DMS 273 (cell line): ENCODE measurements around the gene PMPCA.

Experiments
- DNase-seq: peaks from one replicate; lab custom pipeline; 2025; ENCODE audit not compliant: unreplicated experiment; lab: John Stamatoyannopoulos, UW

PMPCA gene, protein sequence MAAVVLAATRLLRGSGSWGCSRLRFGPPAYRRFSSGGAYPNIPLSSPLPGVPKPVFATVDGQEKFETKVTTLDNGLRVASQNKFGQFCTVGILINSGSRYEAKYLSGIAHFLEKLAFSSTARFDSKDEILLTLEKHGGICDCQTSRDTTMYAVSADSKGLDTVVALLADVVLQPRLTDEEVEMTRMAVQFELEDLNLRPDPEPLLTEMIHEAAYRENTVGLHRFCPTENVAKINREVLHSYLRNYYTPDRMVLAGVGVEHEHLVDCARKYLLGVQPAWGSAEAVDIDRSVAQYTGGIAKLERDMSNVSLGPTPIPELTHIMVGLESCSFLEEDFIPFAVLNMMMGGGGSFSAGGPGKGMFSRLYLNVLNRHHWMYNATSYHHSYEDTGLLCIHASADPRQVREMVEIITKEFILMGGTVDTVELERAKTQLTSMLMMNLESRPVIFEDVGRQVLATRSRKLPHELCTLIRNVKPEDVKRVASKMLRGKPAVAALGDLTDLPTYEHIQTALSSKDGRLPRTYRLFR

DNA sequence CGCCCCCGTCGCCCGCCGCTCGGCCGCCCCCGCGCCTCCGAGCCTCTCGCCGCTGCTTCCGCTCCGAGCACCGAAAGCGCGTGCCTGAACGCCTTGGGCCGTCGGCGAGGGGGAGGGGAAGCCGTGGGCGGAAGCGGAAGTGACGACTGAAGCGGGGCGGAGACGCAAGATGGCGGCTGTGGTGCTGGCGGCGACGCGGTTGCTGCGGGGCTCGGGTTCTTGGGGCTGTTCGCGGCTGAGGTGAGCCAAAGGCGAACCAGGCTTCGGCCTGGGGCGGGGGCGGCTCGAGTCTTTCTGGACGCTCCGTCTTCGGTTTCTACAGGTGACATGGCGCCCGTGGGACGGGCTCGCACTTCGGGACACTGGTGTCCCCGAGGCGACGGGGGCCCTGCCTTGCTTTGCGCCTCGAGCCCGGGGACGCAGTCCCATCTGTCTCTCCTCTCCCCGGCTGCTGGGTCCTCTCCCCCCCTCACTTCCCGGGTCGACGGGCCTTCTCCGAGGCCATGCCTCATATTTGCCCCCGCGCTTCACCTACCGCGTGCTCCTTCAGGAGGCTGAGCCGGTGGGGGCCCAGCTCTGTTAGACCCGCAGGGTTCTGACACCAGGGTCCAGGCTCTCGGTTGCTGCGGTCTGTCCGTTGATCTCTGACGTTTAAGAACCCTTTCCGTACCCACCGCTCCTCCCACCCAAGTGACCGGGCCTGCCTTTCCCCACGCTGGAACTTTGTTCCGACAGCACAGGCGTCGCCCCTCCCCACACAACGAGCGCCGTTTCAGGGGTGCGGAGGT lies at the start of gene PMPCA, which contains the start of gene ENTR1:
Gene PMPCA (plus strand): TSS at position 159 of the 788 bp plus-strand sequence. CDS start 11 bp downstream, at position 170.
Gene ENTR1 (minus strand): TSS at position 115 of the 788 bp plus-strand sequence. CDS start 217 bp downstream, outside the sequence.
- peak; percentile 95 for DNase-seq

DNA sequence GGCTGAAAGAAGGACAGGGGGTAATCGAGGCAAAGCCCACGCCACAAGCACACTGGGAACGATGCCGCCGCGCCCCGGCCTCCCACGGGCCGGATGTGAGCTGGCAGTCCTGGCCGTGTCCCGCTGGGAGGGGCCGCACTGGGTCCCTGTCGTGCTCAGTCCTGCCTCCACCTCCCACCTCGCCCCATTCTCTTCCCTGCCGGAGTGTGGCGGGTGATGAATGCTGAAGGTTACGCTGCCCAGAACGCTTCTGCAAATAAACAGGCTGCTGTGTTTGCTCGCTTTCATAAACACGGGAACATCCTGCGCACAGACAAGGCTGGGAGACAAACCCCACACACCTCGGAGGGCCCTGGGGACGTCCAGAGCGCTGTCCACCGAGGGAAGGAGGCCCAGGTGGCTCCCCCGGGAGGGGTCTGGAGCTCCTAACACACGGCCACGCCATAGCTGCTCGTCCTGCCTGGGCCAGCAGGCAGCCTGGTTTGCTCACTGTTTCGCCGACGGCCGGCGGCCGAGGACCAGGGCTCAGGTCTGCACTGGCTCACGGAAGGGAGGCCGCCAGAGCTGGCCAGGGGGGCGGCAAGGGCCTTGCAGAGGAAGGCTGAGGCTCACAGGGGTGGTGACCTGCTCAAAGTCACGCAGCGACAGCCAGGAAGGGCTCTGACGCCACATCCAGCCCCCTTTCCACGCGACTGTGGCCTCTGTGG lies 49.3 kb upstream of the PMPCA start:
- no peak for DNase-seq

DNA sequence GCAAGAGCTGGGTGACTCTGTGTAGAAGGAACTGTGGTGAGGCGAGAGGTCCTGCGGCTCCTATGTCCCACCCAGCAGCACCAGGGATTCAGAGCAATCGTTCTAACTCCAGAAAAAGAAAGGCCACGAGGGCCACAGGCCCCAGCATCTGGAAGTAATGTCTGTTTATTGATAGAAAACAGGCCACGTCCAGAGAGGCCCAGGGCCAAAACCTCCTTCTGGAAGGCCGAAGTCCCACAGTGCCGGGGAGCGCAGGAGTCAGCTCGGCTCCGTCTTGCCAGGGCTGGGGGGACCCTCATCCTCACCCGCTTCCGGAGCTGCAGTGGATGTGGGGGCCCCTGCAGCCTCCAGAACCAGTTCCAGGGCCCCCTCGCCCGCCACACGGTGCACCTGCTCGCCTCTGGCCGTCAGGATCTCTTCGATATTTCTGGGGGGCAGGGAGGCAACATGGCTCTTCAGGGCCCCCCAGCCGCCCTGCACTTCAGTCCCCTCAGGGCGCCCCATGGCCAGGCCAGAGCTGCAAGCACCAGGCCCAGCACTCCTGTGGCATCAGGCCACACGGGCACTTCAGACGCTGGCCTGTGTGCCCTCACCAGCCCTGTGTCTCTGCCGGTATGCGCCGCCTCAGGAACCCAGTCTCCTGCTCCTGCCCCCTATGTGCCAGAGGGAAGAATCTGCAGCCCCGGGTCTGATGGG lies 48.6 kb upstream of the PMPCA start:
- no peak for DNase-seq

DNA sequence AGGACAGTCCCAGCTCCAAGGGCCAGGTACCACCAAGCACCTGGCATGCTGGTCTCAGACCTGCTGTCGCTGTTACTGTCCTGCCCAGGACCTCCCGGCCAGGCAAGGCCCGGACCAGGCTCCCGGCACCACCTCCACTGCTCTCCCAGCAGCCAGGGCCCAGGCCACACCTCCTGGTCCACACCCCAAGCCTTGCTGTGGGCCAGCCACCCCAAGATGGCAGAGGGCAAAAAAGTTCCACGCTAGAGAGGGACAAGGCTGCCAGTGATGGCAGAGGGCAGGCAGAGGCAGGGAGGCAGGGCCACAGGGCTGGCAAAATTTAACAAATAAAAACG lies 48.0 kb upstream of the PMPCA start:
- DNase-seq = no peak

DNA sequence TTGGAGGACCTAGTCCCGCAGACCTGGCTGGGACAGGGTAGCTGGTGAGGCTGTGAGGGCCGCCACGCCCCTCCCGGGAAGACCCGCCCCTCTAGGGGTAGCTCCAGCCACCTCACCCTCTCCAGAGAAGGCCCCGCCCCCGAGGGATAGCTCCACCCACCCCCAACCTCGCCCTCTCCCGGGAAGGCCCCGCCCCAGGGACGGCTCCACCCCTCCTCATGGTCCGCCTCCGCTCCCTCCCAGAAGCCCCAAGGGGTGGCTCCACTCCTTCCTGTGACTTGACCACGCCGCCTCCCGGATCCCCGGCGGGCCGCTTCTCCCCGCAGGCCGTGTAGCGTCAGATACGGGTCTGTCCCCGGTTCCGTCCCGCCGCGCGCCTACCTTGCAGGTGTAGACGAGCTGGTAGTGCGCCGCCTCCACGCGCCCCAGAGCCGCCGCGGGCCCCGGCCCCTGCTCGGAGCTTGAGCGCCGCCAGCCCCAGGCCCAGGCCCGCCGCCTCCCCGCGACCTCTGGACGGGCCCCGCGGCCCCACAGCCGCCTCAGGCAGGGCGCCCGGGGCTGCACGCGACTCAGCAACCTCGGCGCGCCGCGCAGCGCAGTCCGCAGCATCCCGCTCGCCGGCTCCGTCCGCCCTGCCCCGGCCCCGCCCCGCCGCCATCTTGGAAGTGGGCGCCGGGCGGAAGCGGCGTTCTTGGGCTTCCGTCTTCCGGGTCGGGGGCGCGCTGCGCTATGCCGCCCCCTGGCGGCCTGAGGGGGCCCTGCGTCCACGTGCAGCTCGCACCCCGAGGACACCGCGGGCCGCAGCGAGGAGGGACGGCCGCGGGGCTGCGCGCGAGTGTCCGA lies 47.1 kb upstream of the PMPCA start, which contains the start of gene DNLZ:
Gene DNLZ (minus strand): TSS at position 639 of the 843 bp plus-strand sequence. CDS start 30 bp downstream, at position 609.
- DNase-seq = peak; percentile 95

DNA sequence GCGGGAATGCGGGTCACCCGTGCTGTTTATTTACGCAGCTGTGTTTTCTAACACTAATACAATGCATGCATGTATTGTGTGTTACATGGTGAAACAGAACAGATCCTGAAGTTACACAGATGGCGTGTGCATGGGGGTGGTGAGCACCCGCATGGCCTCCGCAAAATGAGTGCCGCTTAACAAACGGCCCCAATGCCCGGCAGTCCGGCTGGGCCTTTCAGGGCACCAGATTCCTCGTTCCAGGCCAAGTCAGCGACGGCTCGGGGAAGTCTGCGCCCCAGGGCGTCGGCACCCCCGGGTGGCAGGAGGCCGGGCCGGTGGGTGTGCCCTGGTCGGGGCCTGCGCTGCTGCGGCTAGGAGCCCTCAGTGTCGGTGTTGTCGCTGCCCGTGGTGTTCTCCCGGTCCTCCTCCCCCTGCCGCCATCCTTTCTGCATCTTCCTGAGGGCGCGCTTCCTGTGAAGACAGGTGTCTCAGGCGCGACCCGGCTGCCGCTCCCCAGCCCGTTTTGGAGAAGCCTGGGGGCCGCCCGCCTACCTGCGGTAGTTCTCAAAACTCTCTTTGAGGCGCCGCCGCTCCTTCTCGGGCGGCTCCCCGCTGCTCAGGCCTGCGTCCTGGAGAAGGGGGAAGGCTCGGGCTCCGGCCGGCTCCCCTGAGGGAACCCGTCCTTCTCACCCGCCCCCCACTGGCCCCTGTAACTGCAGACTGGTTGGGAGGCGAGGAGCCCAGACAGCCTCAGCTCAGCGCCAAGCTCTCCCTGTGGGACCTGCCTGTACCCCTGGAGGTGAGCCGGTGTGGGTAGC lies 46.3 kb upstream of the PMPCA start:
- DNase-seq = no peak

DNA sequence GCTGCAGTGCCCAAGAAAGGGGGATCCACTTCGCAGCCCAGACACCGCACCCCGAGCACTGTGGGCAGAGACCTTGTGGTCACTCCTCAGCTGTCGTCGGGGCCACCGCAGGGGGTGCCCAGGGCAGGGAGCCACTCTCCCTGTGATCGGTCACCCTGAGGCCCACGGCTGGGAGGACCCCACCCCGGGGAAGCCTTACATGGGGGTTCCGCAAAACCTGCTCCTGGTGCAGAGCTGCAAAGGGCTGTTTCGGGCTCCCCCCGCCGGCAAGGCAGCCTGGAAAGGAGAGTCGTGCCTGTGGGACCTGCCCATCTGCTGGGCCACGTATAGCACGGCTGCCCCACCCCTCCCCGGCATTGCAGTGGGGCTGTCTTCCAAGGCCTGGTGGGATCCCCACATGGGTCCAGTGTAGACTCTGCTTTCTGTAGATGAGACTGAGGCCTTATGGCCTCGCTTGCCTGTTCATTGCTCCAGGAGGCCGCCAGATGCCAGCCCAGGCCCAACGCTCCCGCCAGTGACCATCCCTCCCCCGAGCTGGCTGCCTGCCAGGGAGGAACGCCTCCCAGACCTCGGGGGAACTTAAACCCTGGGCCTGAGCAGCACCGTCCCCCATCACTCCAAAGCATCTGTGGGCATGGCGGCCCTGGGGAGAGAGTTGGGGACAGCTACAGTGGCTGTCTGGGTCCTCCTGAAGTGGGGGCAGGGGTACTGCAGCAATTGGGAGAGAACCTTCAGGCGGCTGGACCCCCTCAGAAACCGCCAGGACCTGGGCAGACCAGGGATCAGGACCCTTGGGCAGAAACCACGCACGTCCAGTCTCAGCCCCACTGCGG lies 45.3 kb upstream of the PMPCA start:
- DNase-seq = peak; percentile 94

DNA sequence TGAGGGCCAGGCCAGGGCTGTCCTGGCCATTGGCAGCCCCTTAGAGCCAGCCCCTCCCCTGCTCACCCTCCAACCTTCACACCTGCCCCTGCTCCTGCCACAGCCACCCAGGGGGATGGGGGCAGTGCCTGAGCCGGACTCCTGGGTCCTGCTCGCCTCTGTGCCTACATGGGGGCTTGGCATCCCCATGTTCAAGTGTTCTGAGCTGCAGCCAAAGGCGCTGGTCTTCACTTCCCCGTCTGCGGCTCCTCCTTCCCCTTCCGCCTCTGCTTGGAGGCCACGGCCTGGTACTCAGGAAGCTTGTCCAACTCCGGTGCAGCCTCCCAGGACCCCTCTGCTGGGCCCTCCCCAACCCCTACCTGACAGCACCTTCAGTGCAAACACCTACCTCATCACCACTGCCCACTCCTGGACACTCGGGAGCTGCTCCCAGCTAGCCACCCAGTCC lies 44.7 kb upstream of the PMPCA start:
- no peak for DNase-seq

DNA sequence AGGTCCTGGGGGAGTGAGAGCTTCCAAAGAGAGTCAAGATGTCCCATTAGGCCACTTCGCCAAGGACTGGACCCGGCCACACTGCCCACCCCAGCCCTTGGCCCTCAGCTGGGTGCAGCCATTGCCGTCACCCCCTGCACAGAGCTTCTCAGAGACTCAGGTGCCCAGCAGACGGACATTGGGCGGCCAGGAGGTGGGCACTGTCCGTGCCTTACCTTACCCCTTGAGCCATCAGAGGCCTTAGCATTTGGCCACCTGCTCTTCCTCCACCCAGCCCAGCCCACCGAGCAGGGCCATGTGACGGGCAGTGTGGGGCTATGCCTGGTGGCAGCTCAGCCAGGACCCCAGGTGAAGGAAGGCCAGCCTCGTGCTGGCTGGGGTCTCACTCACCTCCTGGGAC lies 43.6 kb upstream of the PMPCA start:
- no peak for DNase-seq

DNA sequence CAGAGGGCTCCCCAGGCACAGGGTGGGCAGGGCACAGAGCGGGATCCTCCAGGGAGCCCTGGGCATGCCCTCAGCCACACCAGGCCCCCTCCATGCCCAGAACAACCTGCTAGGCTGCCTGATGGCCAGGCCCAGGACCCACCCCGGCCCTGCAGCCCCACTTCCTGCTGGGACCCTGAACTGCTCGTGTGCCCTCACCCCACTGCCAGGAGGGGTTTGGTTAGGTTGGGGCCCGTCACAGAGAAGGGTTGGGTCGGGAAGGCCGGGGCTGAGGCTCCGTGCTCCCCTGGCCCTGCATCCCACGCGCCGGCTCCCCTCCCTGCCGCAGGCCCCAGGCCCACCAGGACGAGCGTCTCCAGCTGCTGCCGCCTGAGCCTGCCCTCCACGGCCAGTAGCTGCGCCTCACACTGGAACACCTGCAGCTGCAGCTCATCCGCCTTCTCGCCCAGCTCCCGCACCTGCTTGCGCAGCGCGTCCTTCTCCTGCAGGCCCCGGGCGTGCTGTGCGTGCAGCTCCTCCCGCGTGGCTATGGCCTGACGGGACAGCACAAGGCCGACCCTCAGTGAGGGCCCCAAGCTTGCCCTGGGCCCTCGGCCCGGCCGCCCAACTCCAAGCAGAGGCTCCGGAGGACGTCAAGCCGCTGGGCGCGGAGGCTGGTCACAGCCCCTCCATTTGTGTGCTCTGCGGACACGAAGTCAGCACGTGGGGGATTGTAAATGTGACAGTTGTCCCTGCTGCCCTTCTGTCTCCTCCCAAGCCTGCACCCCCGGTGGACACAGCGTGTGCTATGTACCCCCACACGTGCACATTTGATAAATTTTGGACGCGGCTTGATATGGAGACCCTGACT lies 42.9 kb upstream of the PMPCA start:
- no peak for DNase-seq

DNA sequence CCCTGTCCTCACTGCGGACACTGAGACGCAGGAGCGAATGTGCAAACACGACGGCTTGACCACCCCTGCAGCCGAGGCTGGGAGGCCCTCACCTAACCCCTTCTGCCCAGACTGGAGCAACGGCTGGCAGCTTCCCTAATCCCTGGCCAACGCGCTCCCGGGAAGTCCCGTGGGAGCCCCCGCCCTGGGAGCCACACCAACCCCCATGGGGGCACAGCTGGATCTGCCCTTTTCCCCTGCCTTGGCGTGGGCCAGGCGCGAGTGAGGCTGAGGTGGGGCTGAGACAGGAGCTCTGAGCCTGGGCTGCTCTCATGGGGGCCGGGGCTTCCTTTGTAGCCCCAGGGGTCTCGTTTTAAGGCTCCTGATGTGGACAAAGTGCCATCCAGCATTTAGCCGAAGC lies 42.3 kb upstream of the PMPCA start:
- no peak for DNase-seq

DNA sequence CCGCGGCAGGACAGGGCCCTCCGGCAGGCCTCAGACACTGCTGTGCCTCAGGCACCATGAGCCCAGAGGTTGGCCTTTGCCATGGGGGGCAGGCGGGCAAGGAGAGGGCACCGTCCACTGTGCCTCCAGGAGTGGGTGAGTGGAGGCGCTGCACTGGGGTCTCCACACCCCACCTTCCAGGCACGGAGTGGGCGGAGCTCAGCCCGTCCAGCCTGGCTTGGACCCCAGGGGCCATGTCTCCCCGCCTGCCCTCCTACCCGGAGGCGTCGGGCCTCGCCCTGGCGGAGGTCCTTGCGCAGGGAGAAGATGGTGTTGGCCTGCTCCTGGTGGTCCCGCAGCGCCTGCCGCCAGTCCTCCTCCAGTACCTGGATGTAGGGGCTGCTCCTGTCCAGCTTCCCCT lies 40.4 kb upstream of the PMPCA start:
- DNase-seq = no peak

DNA sequence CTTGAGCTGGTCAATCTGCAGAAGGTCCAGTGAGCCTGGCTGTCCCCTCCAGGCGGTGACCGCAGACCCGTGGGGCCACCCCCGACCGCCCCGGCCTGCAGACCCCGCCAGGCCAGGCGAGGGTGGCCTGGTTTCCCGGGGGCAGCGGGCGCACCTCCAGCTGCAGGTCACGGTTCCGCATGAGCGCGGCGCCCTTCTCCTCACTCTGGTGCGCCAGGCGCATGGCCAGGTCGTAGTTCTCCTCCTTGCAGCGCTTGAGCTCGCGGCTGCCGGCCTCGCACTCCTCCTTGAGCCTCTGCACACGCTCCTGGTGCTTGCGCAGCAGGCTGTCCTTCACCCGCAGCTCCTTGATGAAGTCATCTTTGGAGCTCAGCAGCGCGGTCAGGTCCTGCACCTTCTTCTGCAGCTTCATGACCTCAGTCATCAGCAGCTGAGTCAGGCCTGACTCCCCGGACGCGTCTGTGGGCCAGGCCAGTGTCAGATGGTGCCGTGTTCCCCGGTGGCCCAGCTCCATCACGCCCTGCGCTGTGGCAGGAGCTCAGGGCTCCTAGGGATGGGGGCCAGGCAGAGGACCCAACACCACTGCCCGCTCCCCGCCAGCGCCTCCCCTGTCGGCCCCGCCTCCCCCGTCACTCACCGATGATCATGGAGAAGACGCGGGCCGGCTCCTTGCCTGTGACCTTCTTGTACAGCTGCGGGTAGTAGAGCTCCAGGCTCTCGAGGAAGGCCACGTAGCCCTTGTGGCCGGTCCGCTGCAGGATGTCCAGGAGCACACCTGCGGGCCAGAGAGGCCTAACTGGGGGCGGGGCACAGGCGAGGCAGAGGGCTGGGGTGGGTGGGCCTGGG lies 39.5 kb upstream of the PMPCA start:
- no peak for DNase-seq

DNA sequence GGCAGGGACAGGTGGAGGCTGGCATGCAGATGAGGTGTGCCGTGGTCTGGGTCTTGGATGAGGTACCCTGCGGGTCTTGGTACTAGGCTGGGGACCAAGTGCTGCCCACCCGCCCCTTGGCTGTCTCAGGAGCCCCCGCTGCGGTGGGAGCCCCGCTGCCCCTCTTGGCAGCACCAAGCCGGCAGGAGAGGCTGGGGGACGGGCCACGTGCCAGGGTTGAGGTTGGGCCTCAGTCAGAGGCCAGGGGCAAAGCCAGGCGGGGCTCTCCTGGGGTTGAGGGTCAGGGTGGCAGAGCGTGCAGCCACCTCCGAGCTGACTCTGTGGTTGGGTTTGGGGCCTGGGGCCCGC lies 39.0 kb upstream of the PMPCA start:
- DNase-seq = no peak

DNA sequence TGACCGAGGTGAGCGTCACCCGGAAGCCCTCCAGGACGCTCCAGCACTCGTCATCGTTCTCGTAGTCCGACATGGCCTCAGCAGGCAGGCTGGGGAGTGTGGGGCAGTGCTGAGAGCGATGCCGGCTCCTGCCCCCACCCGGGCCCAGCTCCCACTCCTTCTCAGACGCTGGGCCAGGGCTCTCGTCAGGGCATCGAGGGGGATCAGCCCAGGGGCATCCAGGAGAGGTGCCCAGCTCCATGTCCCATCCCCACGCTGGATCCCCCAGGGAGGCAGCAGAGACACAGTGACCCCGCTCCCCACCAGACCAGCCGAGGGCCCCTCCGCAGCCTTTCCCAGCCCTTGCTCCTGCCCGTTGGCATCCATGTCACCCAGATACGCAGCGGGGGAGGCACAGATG lies 38.5 kb upstream of the PMPCA start:
- no peak for DNase-seq

DNA sequence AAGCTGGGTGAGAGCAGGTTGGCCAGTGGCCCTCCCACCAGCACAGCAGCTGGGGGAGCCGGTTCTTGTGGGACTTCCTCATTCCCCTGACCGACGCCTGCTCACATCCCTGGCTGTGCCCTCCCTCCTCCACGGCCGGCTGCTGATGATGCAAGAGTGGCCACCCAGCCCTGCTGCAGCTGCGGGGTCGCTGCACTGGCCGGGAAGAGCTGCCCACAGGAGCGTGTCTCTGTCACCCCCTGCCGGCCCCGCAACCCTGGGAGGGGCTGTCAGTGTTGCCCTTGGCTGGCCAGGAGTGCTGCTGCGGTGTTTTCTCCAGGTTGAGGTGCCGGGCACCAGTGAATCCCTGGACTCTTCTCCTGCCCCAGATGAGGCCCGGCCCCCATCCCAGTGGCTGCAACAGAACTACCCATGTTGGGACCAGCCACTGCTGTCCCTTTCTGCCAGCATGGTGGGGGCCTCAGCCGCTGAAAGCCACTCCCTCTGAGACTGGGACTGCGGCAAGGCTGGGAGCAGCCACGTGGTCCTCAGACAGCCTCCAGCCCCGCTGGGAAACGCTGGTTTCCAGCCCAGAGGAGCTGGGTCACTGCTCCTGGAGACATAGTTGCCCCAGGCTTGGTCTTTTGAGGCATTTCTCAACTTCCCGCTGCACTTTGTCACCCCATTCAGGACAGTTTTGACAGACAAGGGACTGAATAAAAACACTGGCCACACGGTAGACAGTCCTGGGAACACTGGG lies 37.7 kb upstream of the PMPCA start:
- DNase-seq = peak; percentile 85
